KBM-7 (cell line): ENCODE data around the gene FAM168A.

Source experiments
- DNase-seq: peaks from one replicate; pipeline ENCODE4 v3.0.0-alpha.2; 2015
- in situ Hi-C: fragments of 300-500 bp; cut with MboI; formaldehyde crosslinking; loops from 2 replicates; pipeline ENCODE4 v1.14.3; 2020; ENCODE audit warnings: low sequenced_read_pairs, low pct_unique_long_range_greater_than_20kb, mixed read lengths

Gene FAM168A

DNA sequence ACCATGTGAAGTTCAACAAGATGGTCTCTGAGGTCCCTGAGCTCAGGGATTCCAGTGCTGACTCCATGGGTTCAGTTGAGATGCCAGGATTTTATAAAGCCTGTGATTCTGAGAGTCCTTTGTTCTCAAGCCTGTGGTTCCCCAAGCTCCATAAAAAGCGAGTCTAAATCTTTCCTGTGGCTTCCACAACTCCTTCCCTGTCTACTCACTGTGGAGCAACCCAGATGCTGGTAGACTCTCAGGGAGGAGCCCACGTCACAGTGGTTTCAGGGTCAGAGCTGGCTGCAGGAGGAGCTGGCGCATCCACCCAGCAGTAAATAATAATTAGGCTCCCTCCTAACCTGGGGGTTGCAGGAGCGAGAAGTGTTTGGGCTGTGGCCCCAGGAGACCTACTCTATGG lies 223.8 kb downstream of the FAM168A start:
- in situ Hi-C loops = no loop called here
- no peak for DNase-seq

DNA sequence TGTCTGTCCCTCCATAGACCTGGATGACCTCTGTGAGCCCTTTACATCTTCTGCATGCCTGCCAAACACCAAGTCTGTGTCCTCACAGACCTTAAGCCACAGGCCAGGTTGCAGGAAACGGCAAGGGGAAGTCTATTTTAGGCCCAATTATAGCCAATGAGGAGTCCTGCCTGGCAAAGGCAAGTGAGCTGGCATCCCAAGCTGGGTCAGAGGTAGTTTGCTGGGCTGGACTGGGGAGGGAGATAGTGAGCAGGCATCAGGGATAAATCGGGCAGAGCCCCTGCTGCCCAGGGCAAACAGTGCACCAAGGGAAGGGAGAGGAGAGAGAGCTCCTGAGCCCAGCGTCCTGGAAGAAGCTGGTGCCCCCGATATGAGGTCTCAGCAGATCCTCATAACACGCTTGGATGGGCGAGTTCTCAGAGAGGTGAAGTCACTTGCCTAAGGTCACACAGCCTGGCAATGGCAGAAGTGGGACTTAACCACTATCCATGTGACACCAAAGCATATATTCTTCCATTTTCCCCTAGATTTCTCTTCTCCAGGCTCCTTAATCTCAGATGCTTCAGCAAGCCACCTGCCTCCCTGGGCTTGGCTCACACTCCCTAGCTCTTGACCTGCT lies 225.4 kb downstream of the FAM168A start:
- in situ Hi-C loops = no loop called here
- DNase-seq = peak; percentile 66

DNA sequence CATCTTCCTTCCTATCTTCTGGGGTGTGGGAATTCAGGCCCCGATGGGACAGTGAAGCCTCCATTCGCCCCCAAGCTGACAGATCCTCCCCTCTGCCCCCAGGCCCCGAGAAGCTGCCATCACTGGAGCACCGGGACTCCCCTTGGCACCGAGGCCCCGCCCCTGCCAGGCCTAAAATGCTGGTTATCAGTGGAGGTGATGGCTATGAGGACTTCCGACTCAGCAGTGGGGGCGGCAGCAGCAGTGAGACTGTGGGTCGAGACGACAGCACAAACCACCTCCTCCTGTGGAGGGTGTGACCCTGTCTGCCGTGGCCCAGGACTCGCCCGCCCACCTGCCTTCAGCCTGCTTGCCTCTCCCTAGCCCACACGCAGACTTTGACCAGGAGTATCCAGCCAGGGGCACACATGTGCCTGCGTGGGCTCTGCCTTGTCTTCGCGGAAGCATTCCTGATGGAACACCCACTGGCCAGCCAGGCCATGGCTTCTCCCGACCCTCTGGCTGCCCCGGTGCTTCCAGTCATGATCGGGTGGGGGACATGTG lies 230.4 kb downstream of the FAM168A start:
- in situ Hi-C loops = no loop called here
- no peak for DNase-seq

DNA sequence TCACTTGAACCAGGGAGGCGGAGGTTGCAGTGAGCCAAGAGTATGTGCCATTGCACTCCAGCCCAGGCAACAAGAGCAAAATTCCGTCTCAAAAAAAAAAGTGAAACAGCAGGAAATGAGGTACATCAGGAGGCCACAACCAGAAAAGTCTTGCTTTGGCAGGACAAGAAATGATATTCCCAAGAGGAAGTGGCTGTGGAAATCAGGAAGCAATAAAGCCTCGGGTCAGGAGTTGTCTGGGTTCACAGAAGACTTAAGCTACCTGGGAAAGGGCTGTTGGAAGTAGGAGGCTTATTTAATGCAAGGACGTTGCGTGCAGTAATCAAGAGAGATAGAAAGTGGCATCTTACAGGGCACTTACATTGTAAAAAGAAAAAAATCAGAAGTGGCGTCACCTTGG lies 231.0 kb downstream of the FAM168A start:
- in situ Hi-C loops = no loop called here
- no peak for DNase-seq

DNA sequence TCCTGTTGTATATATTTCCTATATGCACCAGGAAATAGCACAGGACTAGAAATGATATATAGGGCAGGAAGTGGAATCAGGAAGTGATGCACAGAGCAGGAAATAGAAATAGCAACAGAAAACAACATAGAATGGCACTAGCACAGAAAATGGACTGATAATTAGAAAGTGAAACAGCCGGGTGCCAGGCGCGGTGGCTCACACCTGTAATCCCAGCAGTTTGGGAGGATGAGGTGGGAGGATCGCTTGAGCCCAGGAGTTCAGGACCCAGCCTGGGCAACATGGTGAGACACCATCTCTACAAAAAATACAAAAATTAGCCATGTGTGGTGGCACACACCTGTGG lies 231.7 kb downstream of the FAM168A start:
- in situ Hi-C loops = no loop called here
- no peak for DNase-seq

DNA sequence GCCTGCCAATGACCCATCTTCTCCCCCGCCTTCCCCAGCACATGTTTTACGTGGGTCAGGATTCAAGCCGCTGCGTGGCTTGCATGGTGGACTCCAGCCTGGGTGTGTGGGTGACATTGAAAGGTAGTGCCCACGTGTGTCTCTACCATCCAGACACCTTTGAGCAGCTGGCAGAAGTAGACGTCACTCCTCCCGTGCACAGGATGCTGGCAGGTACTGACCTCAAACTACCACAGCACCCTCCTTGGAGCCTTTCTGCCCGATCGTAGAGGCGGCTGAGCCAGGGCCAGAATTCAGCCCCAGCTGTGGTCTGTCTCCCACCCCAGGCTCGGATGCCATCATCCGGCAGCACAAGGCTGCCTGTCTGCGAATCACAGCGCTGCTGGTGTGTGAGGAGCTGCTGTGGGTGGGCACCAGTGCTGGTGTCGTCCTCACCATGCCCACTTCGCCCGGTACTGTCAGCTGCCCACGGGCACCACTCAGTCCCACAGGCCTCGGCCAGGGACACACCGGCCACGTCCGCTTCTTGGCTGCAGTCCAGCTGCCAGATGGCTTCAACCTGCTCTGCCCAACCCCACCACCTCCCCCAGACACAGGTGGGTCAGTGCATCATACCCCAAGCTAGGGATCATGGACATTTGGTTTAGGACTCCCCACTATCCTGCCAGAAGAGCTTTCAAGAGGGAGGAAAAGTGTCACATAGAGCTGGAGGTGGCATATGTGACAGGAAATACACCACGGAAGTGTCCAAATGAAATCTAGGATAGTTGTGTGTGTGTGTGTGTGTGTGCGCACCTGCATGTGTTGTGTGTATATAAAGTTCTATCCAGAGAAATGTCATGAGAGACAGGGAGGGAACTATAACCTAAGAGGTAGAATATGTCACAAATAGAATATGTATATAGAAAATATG lies 232.3 kb downstream of the FAM168A start:
- DNase-seq = no peak
- in situ Hi-C loops = no loop called here

DNA sequence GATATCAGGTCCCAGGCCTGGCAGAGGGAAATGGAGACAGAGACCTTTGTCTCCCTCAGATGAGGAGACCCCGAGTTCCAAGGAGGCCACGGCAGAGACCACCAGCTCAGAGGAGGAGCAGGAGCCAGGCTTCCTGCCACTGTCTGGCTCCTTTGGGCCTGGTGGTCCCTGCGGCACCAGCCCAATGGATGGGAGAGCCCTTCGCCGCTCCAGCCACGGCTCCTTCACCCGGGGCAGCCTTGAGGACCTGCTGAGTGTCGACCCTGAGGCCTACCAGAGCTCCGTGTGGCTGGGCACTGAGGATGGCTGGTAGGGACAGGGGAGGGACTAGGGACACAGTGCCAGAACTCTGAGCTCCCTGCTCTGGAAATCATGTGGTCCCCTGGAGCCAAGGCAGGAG lies 234.8 kb downstream of the FAM168A start:
- no peak for DNase-seq
- in situ Hi-C loops = no loop called here

DNA sequence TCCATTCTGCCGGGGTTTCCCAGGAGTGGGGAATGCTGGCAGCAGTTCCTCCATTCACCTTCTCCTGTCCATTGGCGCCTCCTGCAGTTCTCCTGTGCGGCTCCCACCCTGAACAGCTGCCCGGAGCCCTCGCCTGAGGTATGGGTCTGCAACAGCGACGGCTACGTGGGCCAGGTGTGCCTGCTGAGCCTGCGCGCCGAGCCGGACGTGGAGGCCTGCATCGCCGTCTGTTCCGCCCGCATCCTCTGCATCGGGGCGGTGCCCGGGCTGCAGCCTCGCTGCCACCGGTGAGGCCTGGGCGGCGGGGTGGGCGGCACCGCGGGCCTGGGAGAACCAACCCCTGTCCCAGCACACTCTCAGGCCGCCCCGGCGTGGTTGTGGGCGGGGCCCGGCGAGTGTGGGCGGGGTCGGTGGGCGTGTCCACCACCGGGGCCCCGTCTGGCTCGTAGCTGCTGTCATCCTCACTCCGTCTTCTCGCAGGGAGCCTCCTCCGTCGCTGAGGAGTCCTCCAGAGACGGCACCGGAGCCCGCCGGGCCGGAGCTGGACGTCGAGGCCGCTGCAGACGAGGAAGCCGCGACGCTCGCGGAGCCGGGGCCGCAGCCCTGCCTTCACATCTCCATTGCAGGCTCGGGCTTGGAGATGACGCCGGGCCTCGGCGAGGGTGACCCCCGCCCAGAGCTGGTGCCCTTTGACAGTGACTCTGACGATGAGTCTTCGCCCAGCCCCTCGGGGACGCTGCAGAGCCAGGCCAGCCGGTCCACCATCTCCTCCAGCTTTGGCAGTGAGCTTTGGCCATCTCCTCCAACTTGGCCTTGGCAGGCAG lies 235.7 kb downstream of the FAM168A start:
- no peak for DNase-seq
- in situ Hi-C loops = no loop called here

DNA sequence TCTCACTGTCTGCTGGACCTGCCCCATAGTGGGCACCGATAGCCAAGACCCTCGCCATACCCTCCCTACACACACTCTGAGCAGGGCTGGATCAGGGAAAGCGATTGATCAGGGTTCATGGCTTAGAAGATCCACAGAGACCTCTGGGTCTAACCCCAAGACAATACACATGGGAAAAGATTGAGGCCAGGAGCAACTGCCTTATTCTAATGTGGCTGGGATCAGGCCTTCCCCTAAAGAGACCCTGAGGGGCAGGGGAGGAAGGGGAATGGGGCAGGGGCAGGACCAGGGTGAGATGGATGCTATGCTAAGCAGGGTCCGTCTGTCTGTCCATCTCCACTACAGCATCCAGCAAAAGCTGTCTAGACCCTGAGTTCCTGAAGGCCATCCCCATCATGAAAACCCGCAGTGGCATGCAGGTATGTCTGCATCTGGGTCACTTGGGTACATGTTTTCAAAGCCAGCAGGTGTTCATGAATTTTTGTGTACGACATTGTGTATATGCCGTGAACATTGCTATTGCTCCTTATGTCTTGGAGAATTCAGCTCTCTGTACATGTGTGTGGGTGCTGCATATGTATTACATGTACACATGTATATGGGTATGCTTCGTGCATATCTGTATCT lies 237.1 kb downstream of the FAM168A start:
- DNase-seq = no peak
- in situ Hi-C loops = no loop called here

DNA sequence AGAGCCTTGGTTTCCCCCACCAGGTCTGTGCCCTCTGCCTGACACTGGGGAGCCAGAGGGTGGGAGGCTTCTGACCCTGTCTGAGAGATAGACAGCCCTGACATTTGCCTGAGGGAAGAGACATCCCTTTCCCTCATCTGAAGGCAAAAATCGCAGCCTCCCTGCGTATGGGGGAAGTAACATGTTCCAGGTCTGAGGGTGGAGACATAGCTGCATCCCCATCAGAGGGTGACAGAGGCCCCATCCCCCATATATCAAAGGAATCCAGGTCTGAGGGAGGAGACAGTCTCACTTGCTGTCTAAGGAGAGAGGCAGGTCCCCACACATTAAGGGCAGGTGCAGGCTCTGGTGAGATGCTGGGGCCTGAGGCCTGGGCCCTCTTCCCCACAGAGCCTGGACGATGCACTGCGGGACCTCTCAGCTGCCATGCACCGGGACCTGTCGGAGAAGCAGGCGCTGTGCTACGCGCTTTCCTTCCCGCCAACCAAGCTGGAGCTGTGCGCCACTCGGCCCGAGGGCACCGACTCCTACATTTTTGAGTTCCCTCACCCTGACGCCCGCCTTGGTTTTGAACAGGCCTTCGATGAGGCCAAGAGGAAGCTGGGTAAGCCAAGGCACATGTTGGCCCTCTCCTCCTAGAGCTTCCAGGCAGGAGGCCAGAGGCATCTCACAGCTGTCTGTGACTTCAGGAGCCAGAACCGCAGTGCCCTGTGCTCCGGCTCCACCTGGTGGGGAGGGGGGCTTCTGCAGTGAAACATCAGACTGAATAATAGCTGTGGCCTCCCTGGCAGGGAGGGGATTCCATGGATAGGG lies 237.8 kb downstream of the FAM168A start:
- in situ Hi-C loops = no loop called here
- DNase-seq = peak; percentile 39

DNA sequence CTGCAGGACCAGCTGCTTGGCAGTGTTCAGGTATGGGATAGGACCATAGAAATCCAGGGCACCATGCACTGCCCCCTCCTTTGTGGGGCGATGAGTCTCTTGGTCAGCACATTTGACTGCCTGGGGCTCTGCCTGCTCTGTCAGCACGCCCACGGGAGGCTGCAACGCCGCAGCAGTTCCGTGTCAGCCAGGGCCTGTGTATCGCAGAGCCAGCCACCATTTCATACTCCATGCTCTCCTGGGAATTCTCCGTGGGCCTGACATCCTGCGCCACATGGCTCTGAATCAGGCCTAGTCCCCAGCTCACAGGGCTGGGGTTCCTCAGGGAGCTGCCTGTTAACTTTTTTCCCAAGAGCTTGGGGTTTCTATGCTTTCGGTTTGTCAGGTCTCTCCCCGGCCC lies 238.6 kb downstream of the FAM168A start:
- no peak for DNase-seq
- in situ Hi-C loops = no loop called here

DNA sequence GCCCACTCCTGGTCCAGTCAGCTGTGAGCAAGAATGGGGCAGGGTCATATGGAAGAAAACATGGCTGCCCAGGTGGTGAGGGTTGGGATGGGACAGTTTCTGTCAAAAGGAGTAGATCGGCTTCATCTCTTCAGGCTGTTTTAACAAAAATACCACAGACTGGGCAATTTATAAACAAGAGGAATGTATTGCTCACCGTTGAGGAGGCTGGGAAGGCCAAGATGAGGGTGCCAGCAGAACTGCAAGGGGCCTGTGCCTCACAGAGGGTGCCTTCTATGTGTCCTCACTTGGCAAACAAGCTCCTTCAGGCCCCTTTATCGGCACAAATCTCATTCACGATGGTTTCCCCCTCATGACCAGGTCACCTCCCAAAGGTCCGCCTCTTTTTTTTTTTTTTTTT lies 239.8 kb downstream of the FAM168A start:
- in situ Hi-C loops = no loop called here
- DNase-seq = no peak

DNA sequence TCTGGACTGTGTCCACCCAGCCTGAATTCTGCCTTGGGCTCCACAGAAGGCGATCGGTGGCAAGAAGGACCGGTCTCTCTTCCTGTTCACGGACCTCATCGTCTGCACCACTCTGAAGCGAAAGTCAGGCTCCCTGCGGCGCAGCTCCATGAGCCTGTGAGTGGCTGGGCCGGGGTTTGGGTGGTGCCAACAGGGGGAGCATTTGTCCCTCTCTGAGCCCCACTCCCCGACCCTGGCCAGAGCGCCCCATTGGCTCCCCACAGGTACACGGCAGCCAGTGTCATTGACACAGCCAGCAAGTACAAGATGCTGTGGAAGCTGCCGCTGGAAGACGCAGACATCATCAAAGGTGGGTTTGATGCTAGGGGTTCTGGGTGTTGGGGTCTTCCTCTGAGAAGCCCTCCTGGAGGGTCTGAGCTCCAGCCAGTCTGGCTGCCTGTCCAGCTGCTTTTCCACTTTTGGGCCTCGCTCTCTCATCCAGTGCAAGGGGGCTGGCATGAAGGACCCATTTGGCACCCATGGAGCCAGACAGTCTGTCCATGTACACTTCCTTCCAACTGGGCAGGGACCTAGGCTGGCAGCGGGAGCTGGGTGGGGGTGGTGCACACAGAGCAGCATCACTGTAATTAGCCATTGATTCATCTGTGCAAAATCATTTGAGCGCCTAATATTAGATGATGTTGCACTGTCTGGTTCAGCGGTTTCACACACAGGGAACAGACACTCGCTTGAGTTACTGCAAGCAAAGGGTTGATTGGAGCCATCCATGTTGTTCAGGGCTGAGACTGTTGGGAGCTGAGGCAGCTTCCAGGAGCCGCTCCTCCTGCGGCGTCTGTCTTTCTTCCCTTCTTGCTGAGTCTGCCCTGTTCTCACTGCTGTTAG lies 240.7 kb downstream of the FAM168A start:
- in situ Hi-C loops = no loop called here
- DNase-seq = no peak

DNA sequence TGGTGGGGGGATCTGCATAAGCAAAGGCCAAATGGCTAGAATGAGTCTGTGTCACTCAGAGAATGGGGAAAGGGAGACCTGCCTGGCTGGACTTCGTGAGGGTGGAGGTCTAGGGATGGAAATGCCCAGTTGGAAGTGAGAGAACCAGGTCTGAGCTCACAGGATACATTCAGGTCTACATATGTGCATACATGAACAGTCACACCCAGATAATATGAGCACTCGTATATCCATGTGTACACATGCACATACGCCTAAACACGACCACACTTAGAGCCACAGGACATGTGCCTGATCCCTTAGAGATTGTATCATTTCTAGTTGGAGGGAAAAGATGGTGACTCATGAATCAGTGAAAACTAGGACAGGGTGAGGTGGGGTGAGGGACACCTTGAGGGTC lies 242.8 kb downstream of the FAM168A start:
- no peak for DNase-seq
- in situ Hi-C loops = no loop called here

DNA sequence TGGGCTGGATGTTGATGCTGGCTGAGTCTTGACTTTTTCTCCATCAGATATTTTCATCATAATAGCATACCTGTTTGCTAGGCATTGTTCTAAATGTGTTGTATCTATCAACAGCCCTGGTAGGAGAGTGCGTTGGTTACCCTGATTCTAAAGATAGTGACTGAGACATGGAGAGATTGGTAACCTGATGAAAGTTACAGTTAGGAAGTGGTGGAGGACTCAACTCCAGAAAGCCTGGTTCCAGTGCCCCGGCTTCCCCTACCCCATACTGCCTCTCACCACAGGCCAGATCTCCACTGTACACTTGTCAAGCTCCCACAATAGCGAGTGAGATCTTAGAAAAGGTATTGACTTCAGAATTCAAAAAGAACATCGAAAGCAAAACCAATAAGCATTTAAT lies 244.5 kb downstream of the FAM168A start:
- DNase-seq = no peak
- in situ Hi-C loops = no loop called here

DNA sequence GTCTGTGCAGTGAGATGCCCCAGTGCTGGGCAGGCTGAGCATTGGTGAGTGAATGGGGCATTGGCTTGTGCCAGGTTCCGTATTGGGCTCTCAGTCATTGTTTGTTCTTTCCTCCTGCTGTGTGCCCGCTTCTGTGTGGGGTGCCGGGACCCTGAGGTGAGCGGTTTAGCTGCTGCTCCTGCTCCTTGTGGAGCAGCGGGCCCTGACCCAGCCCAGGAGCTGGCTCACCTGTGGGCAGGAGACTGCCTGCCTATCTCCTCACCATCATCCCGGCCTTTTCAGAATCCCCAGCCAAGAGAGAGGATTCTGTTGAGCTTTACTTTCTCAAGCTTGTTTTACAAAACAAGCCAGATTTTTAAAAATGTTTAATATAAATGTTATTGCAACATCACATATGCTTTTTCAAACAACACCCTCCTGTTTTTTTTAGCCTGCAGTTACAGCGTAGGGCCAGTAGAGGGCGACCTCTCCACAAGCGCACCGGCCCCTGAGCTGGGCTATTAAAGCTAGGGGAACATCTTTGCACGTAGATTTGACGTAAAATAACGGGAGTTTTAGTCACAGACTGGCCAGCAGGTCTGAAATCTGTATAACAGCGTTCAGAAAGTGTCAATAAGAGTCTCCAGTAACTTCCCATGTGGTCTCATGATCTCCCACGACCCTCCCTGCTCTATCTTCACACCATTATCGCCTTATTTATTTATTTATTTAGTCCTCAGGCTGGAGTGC lies 246.8 kb downstream of the FAM168A start:
- in situ Hi-C loops = no loop called here
- DNase-seq = peak; percentile 82
